ENCODE data around the gene ZBTB37.

ZBTB37 gene

GRCh38 chr1:173887627-173888026, 19.4 kb downstream of the ZBTB37 start:
- no peak for TF ChIP-seq CTCF (IDR thresholded peaks at IDR 0.05)
- H3K36me3 ChIP-seq, result peaks cover 4% of the 10 kb centered on the region

GRCh38 chr1:173888749-173889148, 20.6 kb downstream of the ZBTB37 start:
- Histone ChIP-seq H3K36me3 (peaks cover 4% of the 10 kb centered on the region), H3K27me3 (no peaks in the 10 kb centered on the region), H3K4me3 (ENCODE audit: low read depth in 1 of 2, low read length in 1 of 2) (no peak overlapping the region), H3K27ac (peak overlapping the region; percentile 84), H3K4me1 (ENCODE audit: control insufficient read depth in 1 of 2, insufficient read depth in 1 of 2, low read depth in 1 of 2, low read length in 1 of 2) (peaks cover 49 to 56% of the 10 kb centered on the region in 2 experiments), H3K9me3 (no peaks in the 10 kb centered on the region)
- TF ChIP-seq CTCF (IDR thresholded peaks at IDR 0.05), result no peak

More at GRCh38 chr1:173887627-173888026, 19.4 kb downstream of the ZBTB37 start:
- H3K9me3 ChIP-seq, result no peaks in the 10 kb centered on the region
- H3K4me1 ChIP-seq (ENCODE audit: control insufficient read depth in 1 of 2, insufficient read depth in 1 of 2, low read depth in 1 of 2, low read length in 1 of 2), result peaks cover 53 to 60% of the 10 kb centered on the region in 2 experiments
- H3K4me3 ChIP-seq (ENCODE audit: low read depth in 1 of 2, low read length in 1 of 2), result no peak overlapping the region
- no peaks in the 10 kb centered on the region for H3K27me3 ChIP-seq
- peak overlapping the region; percentile 84 for H3K27ac ChIP-seq

- H3K4me3 ChIP-seq (ENCODE audit: low read depth in 1 of 2, low read length in 1 of 2), result no peak overlapping the region
- peaks cover 4% of the 10 kb centered on the region for H3K36me3 ChIP-seq
- H3K27me3 ChIP-seq, result no peaks in the 10 kb centered on the region
- TF ChIP-seq CTCF (IDR thresholded peaks at IDR 0.05), result no peak
- H3K9me3 ChIP-seq, result no peaks in the 10 kb centered on the region
- peaks cover 46 to 52% of the 10 kb centered on the region in 2 experiments for H3K4me1 ChIP-seq (ENCODE audit: control insufficient read depth in 1 of 2, insufficient read depth in 1 of 2, low read depth in 1 of 2, low read length in 1 of 2)
- no peak overlapping the region for H3K27ac ChIP-seq
These were observed 21.7 kb downstream of the ZBTB37 start for GRCh38 chr1:173889885-173890284.

GRCh38 chr1:173893611-173894010, 25.4 kb downstream of the ZBTB37 start:
- no peak for TF ChIP-seq CTCF (IDR thresholded peaks at IDR 0.05)
- Histone ChIP-seq H3K4me3 (ENCODE audit: low read depth in 1 of 2, low read length in 1 of 2) (no peak overlapping the region), H3K36me3 (no peaks in the 10 kb centered on the region), H3K27ac (no peak overlapping the region), H3K4me1 (ENCODE audit: control insufficient read depth in 1 of 2, insufficient read depth in 1 of 2, low read depth in 1 of 2, low read length in 1 of 2) (peaks cover 9 to 15% of the 10 kb centered on the region in 2 experiments), H3K9me3 (no peaks in the 10 kb centered on the region), H3K27me3 (no peaks in the 10 kb centered on the region)

GRCh38 chr1:173894189-173894588, 26.0 kb downstream of the ZBTB37 start:
- no peak for TF ChIP-seq CTCF (IDR thresholded peaks at IDR 0.05)
- Histone ChIP-seq H3K36me3 (no peaks in the 10 kb centered on the region), H3K4me1 (ENCODE audit: control insufficient read depth in 1 of 2, insufficient read depth in 1 of 2, low read depth in 1 of 2, low read length in 1 of 2) (peaks cover 3 to 12% of the 10 kb centered on the region in 2 experiments), H3K27me3 (no peaks in the 10 kb centered on the region), H3K27ac (no peak overlapping the region), H3K9me3 (no peaks in the 10 kb centered on the region), H3K4me3 (ENCODE audit: low read depth in 1 of 2, low read length in 1 of 2) (no peak overlapping the region)

GRCh38 chr1:173900427-173900826, 32.2 kb downstream of the ZBTB37 start:
- no peaks in the 10 kb centered on the region for H3K9me3 ChIP-seq
- no peak overlapping the region for H3K4me3 ChIP-seq (ENCODE audit: low read depth in 1 of 2, low read length in 1 of 2)
- H3K27me3 ChIP-seq, result no peaks in the 10 kb centered on the region
- peaks cover 21 to 35% of the 10 kb centered on the region in 2 experiments for H3K4me1 ChIP-seq (ENCODE audit: control insufficient read depth in 1 of 2, insufficient read depth in 1 of 2, low read depth in 1 of 2, low read length in 1 of 2)
- H3K27ac ChIP-seq, result peak overlapping the region; percentile 58
- no peak for TF ChIP-seq CTCF (IDR thresholded peaks at IDR 0.05)
- H3K36me3 ChIP-seq, result no peaks in the 10 kb centered on the region
